Activated naive CD8-positive, alpha-beta T cell treated with anti-CD3 and anti-CD28 coated beads, Interleukin-2, amount 10 ng/mL, durations not matched to agents 7 days and 5 days (primary cell): ENCODE results near the gene ZNF384. TPM values are rescaled to one million over a fixed set of nuclear protein-coding genes. Genes with fewer than 3 reads are reported as not detected.

ENCODE experiments used
- ATAC-seq: fragments of 150-1000 bp; cut with Tn5 transposase; one replicate; pipeline ENCODE4 v1.10.0; 2021; ENCODE audit warnings: low read depth, moderate library complexity
- POLR2A ChIA-PET: fragments of 350-600 bp; sonication (Branson Sonifier 250); formaldehyde crosslinking; loops from one replicate; lab custom pipeline; 2021; ENCODE audit warnings: antibody characterized with exemption; lab: Charles Lee
- DNase-seq: peaks from one replicate; pipeline ENCODE4 v3.0.0; 2021
- H3K27ac Mint-ChIP-seq: one replicate; pipeline ENCODE4 v1.8.0; 2022; ENCODE audit warnings: mild to moderate bottlenecking, mixed read lengths
- H3K27me3 Mint-ChIP-seq: one replicate; pipeline ENCODE4 v1.8.0; 2022; ENCODE audit warnings: mild to moderate bottlenecking, moderate library complexity, mixed read lengths
- H3K36me3 Mint-ChIP-seq: one replicate; pipeline ENCODE4 v1.8.0; 2021; ENCODE audit warnings: mild to moderate bottlenecking, mixed read lengths
- H3K4me1 Mint-ChIP-seq: one replicate; pipeline ENCODE4 v1.8.0; 2021; ENCODE audit warnings: mixed read lengths
- H3K4me3 Mint-ChIP-seq: one replicate; pipeline ENCODE4 v1.8.0; 2022; ENCODE audit warnings: mild to moderate bottlenecking, moderate library complexity, mixed read lengths
- H3K9me3 Mint-ChIP-seq: one replicate; pipeline ENCODE4 v1.8.0; 2021; ENCODE audit warnings: mixed read lengths
- total RNA-seq, 2 experiments: library from RNA; stranded (reverse); gene quantifications; one replicate each; pipeline ENCODE4 v1.2.3, GENCODE V29; 2021

Gene ZNF384
- total RNA-seq, 2 experiments from 2014 or later: 79.5 to 88.2 TPM

- H3K4me3 Mint-ChIP-seq: no peak overlapping the region
Measured at GRCh38 chr12:6696690-6697583, 7.8 kb upstream of the ZNF384 start.

GRCh38 chr12:6695313-6696045 is 6.3 kb upstream of the ZNF384 start:
- Mint-ChIP-seq H3K27me3 (peaks cover 28% of the 10 kb centered on the region), H3K4me1 (peaks cover 16% of the 10 kb centered on the region), H3K36me3 (no peaks in the 10 kb centered on the region), H3K4me3 (no peak overlapping the region), H3K9me3 (no peaks in the 10 kb centered on the region), H3K27ac (no peak overlapping the region)
- DNase-seq (no peak), ATAC-seq (no peak)
- POLR2A ChIA-PET: no interaction called here

More at GRCh38 chr12:6696690-6697583, 7.8 kb upstream of the ZNF384 start:
- POLR2A ChIA-PET: no interaction called here
- Mint-ChIP-seq H3K36me3 (no peaks in the 10 kb centered on the region), H3K4me1 (peaks cover 25% of the 10 kb centered on the region), H3K27ac (no peak overlapping the region), H3K9me3 (no peaks in the 10 kb centered on the region), H3K27me3 (peaks cover 41% of the 10 kb centered on the region)
- DNase-seq: no peak
- no peak for ATAC-seq

- DNase-seq (no peak), ATAC-seq (no peak)
- Mint-ChIP-seq H3K27ac (no peak overlapping the region), H3K4me3 (no peak overlapping the region), H3K27me3 (peaks cover 22% of the 10 kb centered on the region), H3K9me3 (no peaks in the 10 kb centered on the region), H3K36me3 (no peaks in the 10 kb centered on the region), H3K4me1 (peaks cover 20% of the 10 kb centered on the region)
- POLR2A ChIA-PET: interaction anchor here (0.6 kb wide), 1 partner anchor 61 kb away, joined by 4 read pairs; no protein-coding TSS in a partner anchor
Measured at GRCh38 chr12:6694701-6695100, 5.5 kb upstream of the ZNF384 start.

GRCh38 chr12:6693832-6694355 is 4.7 kb upstream of the ZNF384 start:
- no peak overlapping the region for H3K27ac Mint-ChIP-seq
- POLR2A ChIA-PET: interaction anchor here (0.6 kb wide), 1 partner anchor 61 kb away, joined by 4 read pairs; no protein-coding TSS in a partner anchor
- H3K4me3 Mint-ChIP-seq: no peak overlapping the region
- DNase-seq (no peak), ATAC-seq (no peak)
- H3K27me3 Mint-ChIP-seq: peaks cover 14% of the 10 kb centered on the region
- no peaks in the 10 kb centered on the region for H3K36me3 Mint-ChIP-seq
- peaks cover 16% of the 10 kb centered on the region for H3K4me1 Mint-ChIP-seq
- no peaks in the 10 kb centered on the region for H3K9me3 Mint-ChIP-seq

- ATAC-seq (no peak), DNase-seq (no peak)
- H3K4me3 Mint-ChIP-seq: no peak overlapping the region
- H3K36me3 Mint-ChIP-seq: peaks cover 4% of the 10 kb centered on the region
- POLR2A ChIA-PET: interaction anchor here (0.5 to 1.5 kb wide), 4 partner anchors 21 to 125 kb away, joined by 3 to 7 read pairs (median 4); partner anchors contain the start of genes COPS7A and NOP2
- H3K4me1 Mint-ChIP-seq: peaks cover 13% of the 10 kb centered on the region
- no peaks in the 10 kb centered on the region for H3K9me3 Mint-ChIP-seq
- no peak overlapping the region for H3K27ac Mint-ChIP-seq
- H3K27me3 Mint-ChIP-seq: peaks cover 4% of the 10 kb centered on the region
Measured at GRCh38 chr12:6692888-6693287, 3.7 kb upstream of the ZNF384 start.

- H3K4me1 Mint-ChIP-seq: peaks cover 26% of the 10 kb centered on the region
- ATAC-seq (no peak), DNase-seq (no peak)
- peaks cover 11% of the 10 kb centered on the region for H3K36me3 Mint-ChIP-seq
- H3K27me3 Mint-ChIP-seq: no peaks in the 10 kb centered on the region
- POLR2A ChIA-PET: interaction anchor here (0.6 to 1.2 kb wide), 3 partner anchors 80 to 157 kb away, joined by 3 read pairs; partner anchors contain the start of gene GAPDH
- no peaks in the 10 kb centered on the region for H3K9me3 Mint-ChIP-seq
- H3K4me3 Mint-ChIP-seq: no peak overlapping the region
- H3K27ac Mint-ChIP-seq: no peak overlapping the region
Measured at GRCh38 chr12:6691473-6691872, 2.3 kb upstream of the ZNF384 start.

GRCh38 chr12:6688543-6688998 is 604 bp downstream of the ZNF384 start:
- Mint-ChIP-seq H3K27ac (peak overlapping the region; percentile 95), H3K36me3 (peaks cover 22% of the 10 kb centered on the region), H3K9me3 (no peaks in the 10 kb centered on the region), H3K4me3 (peak overlapping the region; percentile 90), H3K27me3 (no peaks in the 10 kb centered on the region), H3K4me1 (peaks cover 37% of the 10 kb centered on the region)
- no peak for DNase-seq
- POLR2A ChIA-PET: interaction anchor here (0.6 to 2.3 kb wide), 34 partner anchors 11 to 218 kb away, joined by 3 to 71 read pairs (median 6); partner anchors contain the start of genes CDCA3, COPS7A, GAPDH and LAG3
- ATAC-seq: peak; percentile 17

- ATAC-seq: no peak
- Mint-ChIP-seq H3K4me1 (peaks cover 42% of the 10 kb centered on the region), H3K4me3 (peak overlapping the region; percentile 90), H3K9me3 (no peaks in the 10 kb centered on the region), H3K36me3 (peaks cover 27% of the 10 kb centered on the region), H3K27me3 (no peaks in the 10 kb centered on the region), H3K27ac (no peak overlapping the region)
- POLR2A ChIA-PET: interaction anchor here (0.6 to 0.7 kb wide), 2 partner anchors 127 to 251 kb away, joined by 6 to 7 read pairs; no protein-coding TSS in a partner anchor
- DNase-seq: no peak
Measured at GRCh38 chr12:6685814-6686213, 3.4 kb downstream of the ZNF384 start.

GRCh38 chr12:6684609-6685008 is 4.6 kb downstream of the ZNF384 start:
- no peak for ATAC-seq
- Mint-ChIP-seq H3K27ac (peak overlapping the region; percentile 21), H3K36me3 (peaks cover 27% of the 10 kb centered on the region), H3K27me3 (no peaks in the 10 kb centered on the region), H3K4me1 (peaks cover 37% of the 10 kb centered on the region), H3K9me3 (no peaks in the 10 kb centered on the region), H3K4me3 (no peak overlapping the region)
- DNase-seq: no peak
- POLR2A ChIA-PET: interaction anchor here (0.5 to 1.3 kb wide), 6 partner anchors 21 to 79 kb away, joined by 3 to 6 read pairs (median 4); partner anchors contain the start of gene COPS7A

GRCh38 chr12:6676962-6677361 is 12.2 kb downstream of the ZNF384 start:
- H3K27me3 Mint-ChIP-seq: no peaks in the 10 kb centered on the region
- DNase-seq (no peak), ATAC-seq (no peak)
- no peak overlapping the region for H3K4me3 Mint-ChIP-seq
- POLR2A ChIA-PET: interaction anchor here (1.0 kb wide), 1 partner anchor 45 kb away, joined by 4 read pairs; no protein-coding TSS in a partner anchor
- no peak overlapping the region for H3K27ac Mint-ChIP-seq
- H3K4me1 Mint-ChIP-seq: peaks cover 10% of the 10 kb centered on the region
- no peaks in the 10 kb centered on the region for H3K9me3 Mint-ChIP-seq
- H3K36me3 Mint-ChIP-seq: peaks cover 35% of the 10 kb centered on the region

GRCh38 chr12:6672143-6672542 is 17.0 kb downstream of the ZNF384 start:
- DNase-seq (no peak), ATAC-seq (no peak)
- Mint-ChIP-seq H3K4me3 (no peak overlapping the region), H3K36me3 (peaks cover 40% of the 10 kb centered on the region), H3K27ac (no peak overlapping the region), H3K4me1 (peaks cover 6% of the 10 kb centered on the region), H3K27me3 (no peaks in the 10 kb centered on the region), H3K9me3 (no peaks in the 10 kb centered on the region)
- POLR2A ChIA-PET: no interaction called here

GRCh38 chr12:6667559-6668210 is 21.5 kb downstream of the ZNF384 start:
- H3K4me1 Mint-ChIP-seq: peaks cover 8% of the 10 kb centered on the region
- H3K27me3 Mint-ChIP-seq: no peaks in the 10 kb centered on the region
- H3K9me3 Mint-ChIP-seq: peaks cover 1% of the 10 kb centered on the region
- no peak for ATAC-seq
- no peak overlapping the region for H3K27ac Mint-ChIP-seq
- H3K36me3 Mint-ChIP-seq: peaks cover 28% of the 10 kb centered on the region
- H3K4me3 Mint-ChIP-seq: no peak overlapping the region
- DNase-seq: no peak
- POLR2A ChIA-PET: interaction anchor here (1.9 kb wide), 1 partner anchor 21 kb away, joined by 6 read pairs; the partner anchor contains the start of gene ZNF384
